Measurements from ENCODE around the gene PAAF1.

- TF ChIP-seq CTCF (IDR thresholded peaks at IDR 0.05; ENCODE audit: low read depth, low read length) (no peak), POLR2A (IDR thresholded peaks at IDR 0.05; ENCODE audit: extremely low read depth, insufficient read length) (no peak), MYC (IDR thresholded peaks at IDR 0.05; ENCODE audit: low read depth, low read length) (no peak), MAX (IDR thresholded peaks at IDR 0.05; ENCODE audit: low read depth, low read length) (no peak)
Observed at GRCh38 chr11:73976451-73977151, 99.8 kb downstream of the PAAF1 start.

Data from NB4 (cell line).